Ovary (tissue), 3 donors: ENCODE results near the gene LTF.

Experiments used
- EP300 ChIP-seq: sonication (generic); formaldehyde crosslinking; IDR thresholded peaks from one replicate; pipeline ENCODE4 v1.6.1; 2017; ENCODE audit warnings: antibody characterized with exemption
- POLR2A ChIP-seq: fragments of 450-650 bp; IDR thresholded peaks from one replicate; pipeline ENCODE4 v1.6.1; 2017; ENCODE audit warnings: antibody characterized with exemption, mild to moderate bottlenecking, moderate library complexity
- TF ChIP-seq, protein P1 (sequence below), 3 donors: fragments of 450-650 bp in 2 of 3; fragments of 200-600 bp in 1 of 3; IDR thresholded peaks; one replicate each; pipeline versions ENCODE4 v1.5.1 to v1.8.0; 2016 to 2022; ENCODE audit warnings: antibody characterized with exemption in 3 of 3, mild to moderate bottlenecking in 1 of 3
- donor health status: DM: no; HTN: no; CAD: no.

DNA sequence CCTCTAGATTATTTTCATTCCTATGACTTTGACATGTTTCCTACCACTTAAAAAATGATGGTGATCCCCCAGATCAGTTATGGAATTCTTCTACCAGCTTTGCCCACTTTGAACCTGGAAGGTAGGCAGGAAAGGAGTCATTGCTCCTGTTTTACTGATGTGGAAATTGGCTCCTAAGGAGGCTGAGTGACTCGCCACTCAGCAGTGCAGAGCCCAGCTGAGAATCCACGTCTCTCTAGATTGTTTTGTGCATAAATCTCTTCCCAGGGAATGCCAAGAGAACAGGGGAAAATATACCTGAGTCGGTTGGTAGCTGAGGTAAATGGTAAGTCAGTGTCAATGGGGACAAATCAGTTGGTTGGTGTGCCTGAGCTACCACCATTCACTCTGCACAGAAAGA is 4.7 kb downstream of the LTF start:
- TF ChIP-seq POLR2A (no peak), EP300 (no peak)
- TF ChIP-seq, protein P1, sequence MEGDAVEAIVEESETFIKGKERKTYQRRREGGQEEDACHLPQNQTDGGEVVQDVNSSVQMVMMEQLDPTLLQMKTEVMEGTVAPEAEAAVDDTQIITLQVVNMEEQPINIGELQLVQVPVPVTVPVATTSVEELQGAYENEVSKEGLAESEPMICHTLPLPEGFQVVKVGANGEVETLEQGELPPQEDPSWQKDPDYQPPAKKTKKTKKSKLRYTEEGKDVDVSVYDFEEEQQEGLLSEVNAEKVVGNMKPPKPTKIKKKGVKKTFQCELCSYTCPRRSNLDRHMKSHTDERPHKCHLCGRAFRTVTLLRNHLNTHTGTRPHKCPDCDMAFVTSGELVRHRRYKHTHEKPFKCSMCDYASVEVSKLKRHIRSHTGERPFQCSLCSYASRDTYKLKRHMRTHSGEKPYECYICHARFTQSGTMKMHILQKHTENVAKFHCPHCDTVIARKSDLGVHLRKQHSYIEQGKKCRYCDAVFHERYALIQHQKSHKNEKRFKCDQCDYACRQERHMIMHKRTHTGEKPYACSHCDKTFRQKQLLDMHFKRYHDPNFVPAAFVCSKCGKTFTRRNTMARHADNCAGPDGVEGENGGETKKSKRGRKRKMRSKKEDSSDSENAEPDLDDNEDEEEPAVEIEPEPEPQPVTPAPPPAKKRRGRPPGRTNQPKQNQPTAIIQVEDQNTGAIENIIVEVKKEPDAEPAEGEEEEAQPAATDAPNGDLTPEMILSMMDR (IDR thresholded peaks at IDR 0.05), result no peak
